Lower leg skin (tissue), 3 donors: ENCODE measurements around the gene LSR.

Source experiments
- POLR2A ChIP-seq, 2 donors: fragments of 450-650 bp; IDR thresholded peaks; one replicate each; pipeline ENCODE4 v1.6.1; 2016 to 2017; ENCODE audit warnings: antibody characterized with exemption in 2 of 2, mild to moderate bottlenecking in 1 of 2, moderate library complexity in 1 of 2
- TF ChIP-seq, protein P1 (sequence below), 3 donors: fragments of 450-650 bp; IDR thresholded peaks; one replicate each; pipeline ENCODE4 v1.5.1; 2016; ENCODE audit warnings: antibody characterized with exemption in 3 of 3, mild to moderate bottlenecking in 3 of 3, moderate library complexity in 2 of 3

DNA sequence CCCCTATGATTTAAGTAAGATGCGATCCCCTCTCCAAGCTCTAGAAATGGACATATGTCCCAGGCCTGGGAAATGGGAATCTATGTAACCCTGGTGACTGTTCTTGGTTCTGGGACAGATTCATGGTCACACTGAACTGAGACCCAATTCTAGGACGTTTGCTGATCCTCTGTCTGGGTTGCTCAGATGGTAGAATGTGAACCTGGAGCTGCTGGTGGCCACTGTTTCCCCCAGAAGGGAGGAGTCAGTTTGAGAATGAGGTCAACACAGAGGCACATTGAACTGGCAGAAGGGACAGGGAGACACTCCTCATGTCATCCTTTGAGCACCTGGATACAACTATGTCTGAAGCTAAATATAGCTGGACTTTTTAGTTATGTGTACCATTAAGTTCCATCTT, 49.3 kb upstream of the LSR start:
- TF ChIP-seq, protein P1, sequence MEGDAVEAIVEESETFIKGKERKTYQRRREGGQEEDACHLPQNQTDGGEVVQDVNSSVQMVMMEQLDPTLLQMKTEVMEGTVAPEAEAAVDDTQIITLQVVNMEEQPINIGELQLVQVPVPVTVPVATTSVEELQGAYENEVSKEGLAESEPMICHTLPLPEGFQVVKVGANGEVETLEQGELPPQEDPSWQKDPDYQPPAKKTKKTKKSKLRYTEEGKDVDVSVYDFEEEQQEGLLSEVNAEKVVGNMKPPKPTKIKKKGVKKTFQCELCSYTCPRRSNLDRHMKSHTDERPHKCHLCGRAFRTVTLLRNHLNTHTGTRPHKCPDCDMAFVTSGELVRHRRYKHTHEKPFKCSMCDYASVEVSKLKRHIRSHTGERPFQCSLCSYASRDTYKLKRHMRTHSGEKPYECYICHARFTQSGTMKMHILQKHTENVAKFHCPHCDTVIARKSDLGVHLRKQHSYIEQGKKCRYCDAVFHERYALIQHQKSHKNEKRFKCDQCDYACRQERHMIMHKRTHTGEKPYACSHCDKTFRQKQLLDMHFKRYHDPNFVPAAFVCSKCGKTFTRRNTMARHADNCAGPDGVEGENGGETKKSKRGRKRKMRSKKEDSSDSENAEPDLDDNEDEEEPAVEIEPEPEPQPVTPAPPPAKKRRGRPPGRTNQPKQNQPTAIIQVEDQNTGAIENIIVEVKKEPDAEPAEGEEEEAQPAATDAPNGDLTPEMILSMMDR (IDR thresholded peaks at IDR 0.05), result no peak
- TF ChIP-seq POLR2A (IDR thresholded peaks at IDR 0.05), result no peak
